Body of pancreas (tissue), 4 donors: Measurements from ENCODE around the gene FAM131C.
A peak's percentile ranks its signal among the peaks of the same experiment; 100 is the strongest.

ENCODE experiments used
- POLR2A ChIP-seq, 3 donors: fragments of 450-650 bp; IDR thresholded peaks; one replicate each; pipeline ENCODE4 v1.6.1; 2016; ENCODE audit warnings: antibody characterized with exemption in 3 of 3, mild to moderate bottlenecking in 2 of 3
- TF ChIP-seq, protein P1 (sequence below), 7 experiments: fragments of 450-650 bp in 4 of 7; fragments of 200-600 bp in 3 of 7; sonication (generic) in 3 of 7; IDR thresholded peaks; one replicate each; pipeline ENCODE4 v1.5.1; 2016 to 2019; ENCODE audit warnings: antibody characterized with exemption in 7 of 7

- TF ChIP-seq, protein P1, sequence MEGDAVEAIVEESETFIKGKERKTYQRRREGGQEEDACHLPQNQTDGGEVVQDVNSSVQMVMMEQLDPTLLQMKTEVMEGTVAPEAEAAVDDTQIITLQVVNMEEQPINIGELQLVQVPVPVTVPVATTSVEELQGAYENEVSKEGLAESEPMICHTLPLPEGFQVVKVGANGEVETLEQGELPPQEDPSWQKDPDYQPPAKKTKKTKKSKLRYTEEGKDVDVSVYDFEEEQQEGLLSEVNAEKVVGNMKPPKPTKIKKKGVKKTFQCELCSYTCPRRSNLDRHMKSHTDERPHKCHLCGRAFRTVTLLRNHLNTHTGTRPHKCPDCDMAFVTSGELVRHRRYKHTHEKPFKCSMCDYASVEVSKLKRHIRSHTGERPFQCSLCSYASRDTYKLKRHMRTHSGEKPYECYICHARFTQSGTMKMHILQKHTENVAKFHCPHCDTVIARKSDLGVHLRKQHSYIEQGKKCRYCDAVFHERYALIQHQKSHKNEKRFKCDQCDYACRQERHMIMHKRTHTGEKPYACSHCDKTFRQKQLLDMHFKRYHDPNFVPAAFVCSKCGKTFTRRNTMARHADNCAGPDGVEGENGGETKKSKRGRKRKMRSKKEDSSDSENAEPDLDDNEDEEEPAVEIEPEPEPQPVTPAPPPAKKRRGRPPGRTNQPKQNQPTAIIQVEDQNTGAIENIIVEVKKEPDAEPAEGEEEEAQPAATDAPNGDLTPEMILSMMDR (IDR thresholded peaks at IDR 0.05): no peak
- peak in 1 of 3 donors; percentile 14 for TF ChIP-seq POLR2A (IDR thresholded peaks at IDR 0.05)
Measured at GRCh38 chr1:16064536-16065268, 8.7 kb downstream of the FAM131C start.
